Measurements from ENCODE around the gene MACROD2.

GRCh38 chr20:14434384-14435136, 439.2 kb downstream of the MACROD2 start:
- TF ChIP-seq REST (IDR thresholded peaks at IDR 0.05; ENCODE audit: insufficient read depth in 1 of 2, low read depth in 2 of 2, low read length in 2 of 2) = no peak
- no peak for TF ChIP-seq POLR2AphosphoS5 (IDR thresholded peaks at IDR 0.05; ENCODE audit: low read depth, low read length)
- TF ChIP-seq SIN3A (IDR thresholded peaks at IDR 0.05; ENCODE audit: borderline replicate concordance, insufficient read depth, low read length) = no peak
- no peak for TF ChIP-seq TAF1 (IDR thresholded peaks at IDR 0.05; ENCODE audit: borderline replicate concordance, insufficient read depth, low read length)
